GM12878 (cell line): ENCODE results near the gene RIPK3. TPM values are rescaled to one million over a fixed set of nuclear protein-coding genes. Genes with fewer than 3 reads are reported as not detected.

ENCODE experiments used
- ATAC-seq: fragments of 200-7000 bp; cut with Tn5 transposase; 3 replicates; pipeline ENCODE4 v1.9.1; 2020; ENCODE audit warnings: mild to moderate bottlenecking, moderate library complexity
- BruUV-seq: library from RNA; stranded (reverse); fragments of 400-500 nt; replicated peaks from 2 replicates; lab custom pipeline; 2021; lab: Mats Ljungman, UMichigan
- CTCF ChIA-PET: fragments of 300-600 bp; sonication (Branson Sonifier 250); formaldehyde crosslinking; extraction: SDS; loops from one replicate; lab custom pipeline; 2021; ENCODE audit warnings: inconsistent platforms; lab: Yijun Ruan, JAX
- POLR2A ChIA-PET: fragments of 350-600 bp; formaldehyde crosslinking; extraction: SDS; loops from one replicate; lab custom pipeline; 2021; ENCODE audit warnings: inconsistent platforms; lab: Charles Lee
- RAD21 ChIA-PET: fragments of 300-600 bp; sonication (Branson Sonifier 250); formaldehyde crosslinking; loops from one replicate; lab custom pipeline; 2023; ENCODE audit warnings: antibody characterized with exemption; ENCODE audit not compliant: unreplicated experiment; lab: Charles Lee
- SMC1A ChIA-PET: fragments of 300-600 bp; sonication (Branson Sonifier 250); formaldehyde crosslinking; loops from one replicate; lab custom pipeline; 2023; ENCODE audit not compliant: unreplicated experiment, uncharacterized antibody; lab: Charles Lee
- DNase-seq: peaks from one replicate; pipeline ENCODE4 v3.0.0-alpha.2; 2011; ENCODE audit warnings: low read depth, low spot score
- FAIRE-seq: peaks from 3 replicates; lab custom pipeline; 2011; peaks lifted over from hg19 to GRCh38; lab: Jason Lieb, UNC
- H2AFZ ChIP-seq: 2 replicates; pipeline ENCODE4 v1.6.0; 2011; ENCODE audit warnings: low read depth, low read length, control low read depth; ENCODE audit not compliant: control insufficient read depth
- H3K27ac ChIP-seq: 2 replicates; pipeline ENCODE4 v1.5.1; 2011; ENCODE audit warnings: control low read depth; ENCODE audit not compliant: control insufficient read depth, insufficient read depth
- H3K27me3 ChIP-seq, 2 experiments: replicated peaks in 1 of 2; 2 replicates each; pipeline versions ENCODE4 v1.6.0 to v1.6.1; 2011; ENCODE audit warnings: low read length in 1 of 2; ENCODE audit not compliant: control insufficient read depth in 2 of 2, insufficient read depth in 2 of 2
- H3K36me3 ChIP-seq, 2 experiments: 2 replicates each; pipeline ENCODE4 v1.5.1; 2011; ENCODE audit warnings: low read length in 1 of 2; ENCODE audit not compliant: control insufficient read depth in 2 of 2, insufficient read depth in 2 of 2
- H3K4me1 ChIP-seq: 2 replicates; pipeline ENCODE4 v1.6.1; 2011; ENCODE audit warnings: mild to moderate bottlenecking, low read length, moderate library complexity, mixed read lengths; ENCODE audit not compliant: control insufficient read depth, insufficient read depth
- H3K4me2 ChIP-seq: 2 replicates; pipeline ENCODE4 v1.6.0; 2011; ENCODE audit warnings: control low read depth; ENCODE audit not compliant: control insufficient read depth, insufficient read depth
- H3K4me3 ChIP-seq: fragments of 200-600 bp; sonication (generic); 2 replicates; pipeline ENCODE4 v1.5.1; 2016
- H3K79me2 ChIP-seq: 2 replicates; pipeline ENCODE4 v1.6.0; 2011; ENCODE audit warnings: low read length; ENCODE audit not compliant: control insufficient read depth, insufficient read depth
- H3K9ac ChIP-seq: 2 replicates; pipeline ENCODE4 v1.8.0; 2011; ENCODE audit warnings: low read length, control low read depth, mixed read lengths; ENCODE audit not compliant: control insufficient read depth, insufficient read depth
- H3K9me3 ChIP-seq: replicated peaks from 3 replicates; pipeline ENCODE4 v1.5.1; 2011; ENCODE audit warnings: mild to moderate bottlenecking, low read length; ENCODE audit not compliant: control insufficient read depth, insufficient read depth
- H4K20me1 ChIP-seq: 2 replicates; pipeline ENCODE4 v1.6.0; 2011; ENCODE audit not compliant: control insufficient read depth, insufficient read depth
- MEF2A ChIP-seq: IDR thresholded peaks from 2 replicates; pipeline ENCODE4 v1.6.1; 2011; ENCODE audit warnings: low read depth, mild to moderate bottlenecking, low read length, moderate library complexity; ENCODE audit not compliant: insufficient read depth
- MYB ChIP-seq: fragments of 150-350 bp; IDR thresholded peaks from 2 replicates; pipeline ENCODE4 v1.6.1; 2014; ENCODE audit warnings: mild to moderate bottlenecking, low read depth, low read length, borderline replicate concordance
- NBN ChIP-seq: fragments of 450-650 bp; IDR thresholded peaks from 2 replicates; pipeline ENCODE4 v1.6.1; 2016
- NFXL1 ChIP-seq: fragments of 450-650 bp; IDR thresholded peaks from 2 replicates; pipeline ENCODE4 v1.6.1; 2017; ENCODE audit warnings: antibody characterized with exemption, mild to moderate bottlenecking, borderline replicate concordance
- NRF1 ChIP-seq: conservative IDR thresholded peaks from 2 replicates; pipeline ENCODE4 v1.6.1; 2011; ENCODE audit warnings: mild to moderate bottlenecking, low read depth, low read length, improper control_type of control experiment
- RAD21 ChIP-seq: IDR thresholded peaks from 2 replicates; pipeline ENCODE4 v1.6.1; 2011; ENCODE audit warnings: mild to moderate bottlenecking, low read depth, low read length, moderate library complexity; ENCODE audit not compliant: insufficient read depth
- SPI1 ChIP-seq: IDR thresholded peaks from 2 replicates; pipeline ENCODE4 v1.6.1; 2011; ENCODE audit warnings: low read depth, mild to moderate bottlenecking, low read length, moderate library complexity, borderline replicate concordance; ENCODE audit not compliant: insufficient read depth
- WGBS: methylation state at CpG from one replicate; pipeline ENCODE4 v1.1.6; 2016; ENCODE audit warnings: low lambda C conversion rate; ENCODE audit not compliant: insufficient replicate concordance, insufficient coverage; ENCODE audit errors: missing lambda C conversion rate; 5-methylcytosine and 5-hydroxymethylcytosine counted together
- in situ Hi-C: fragments of 300-500 bp; cut with MboI; formaldehyde crosslinking; loops from 9 replicates; pipeline ENCODE4 v1.14.3; 2018; ENCODE audit warnings: mixed read lengths
- intact Hi-C: fragments of 100-400 bp; cut with micrococcal nuclease; formaldehyde crosslinking; loops from one replicate; pipeline ENCODE4 v1.14.2; 2022; ENCODE audit not compliant: unreplicated experiment
- polyA plus RNA-seq, 11 experiments: library from polyadenylated mRNA; depleted of rRNA in 4 of 11; unstranded in 6 of 11; stranded (reverse) in 5 of 11; fragments of >200 nt; fragmentation: Nextera tagmentation in 4 of 11; fragmentation: Illumina TruSeq in 1 of 11; extraction: Ambion mirVana in 4 of 11; extraction: Trizol in 1 of 11; gene quantifications; 1 replicate in 1 of 11; 2 replicates in 10 of 11; pipeline versions ENCODE4 v1.2.1 to v1.2.3, GENCODE V29; 2011 to 2016; ENCODE audit warnings: inconsistent platforms in 2 of 11, missing spikeins in 2 of 11, low read depth in 1 of 11
- total RNA-seq, 4 experiments: library from RNA; depleted of rRNA in 3 of 4; stranded (reverse); fragments of >200 nt in 3 of 4; fragmentation: Illumina TruSeq in 1 of 4; extraction: Trizol in 1 of 4; gene quantifications; 2 replicates each; pipeline versions ENCODE4 v1.2.1 to v1.2.3, GENCODE V29; 2013 to 2021
- TF ChIP-seq, protein P1 (sequence below): IDR thresholded peaks from 2 replicates; pipeline ENCODE4 v1.6.1; 2012; ENCODE audit warnings: mild to moderate bottlenecking, low read depth, low read length

RIPK3 gene
- total and polyA plus RNA-seq, 10 of the 15 experiments (the other 5 are each of a cell fraction or from before 2014, with no cell fraction given): 2.0 to 13.6 (median 8.1) TPM

DNA sequence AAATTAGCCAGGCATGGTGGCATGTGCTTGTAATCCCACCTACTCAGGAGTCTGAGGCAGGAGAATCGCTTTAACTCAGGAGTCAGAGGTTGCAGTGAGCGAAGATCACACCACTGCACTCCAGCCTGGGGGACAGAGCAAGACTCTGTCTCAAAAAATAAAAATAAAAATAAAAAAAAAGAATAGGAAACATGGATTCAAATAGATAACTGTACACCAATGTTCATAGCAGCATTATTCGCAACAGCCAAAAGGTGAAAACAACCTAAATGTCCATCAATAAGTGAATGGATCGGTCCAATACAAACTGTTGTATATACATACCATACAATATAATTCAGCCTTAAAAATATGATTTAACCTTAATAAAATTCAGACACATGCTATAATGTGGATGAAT is 3.1 kb upstream of the RIPK3 start:
- no peak overlapping the region for H3K4me2 ChIP-seq
- ChIA-PET POLR2A (interaction anchor here (4.7 kb wide), 1 partner anchor 88 kb away, joined by 23 read pairs; the partner anchor contains the start of genes CBLN3 and KHNYN), SMC1A (interaction anchor here (1.9 to 7.7 kb wide), 2 partner anchors 89 to 91 kb away, joined by 5 to 73 read pairs; partner anchors contain the start of gene KHNYN), RAD21 (interaction anchor here (0.9 to 5.7 kb wide), 3 partner anchors 10 to 97 kb away, joined by 3 to 45 read pairs (median 4); partner anchors contain the start of genes CBLN3 and KHNYN), CTCF (interaction anchor here (1.0 to 16.6 kb wide), 5 partner anchors 9 to 97 kb away, joined by 3 to 452 read pairs (median 4); partner anchors contain the start of genes CBLN3, KHNYN and SDR39U1)
- peaks cover 6% of the 10 kb centered on the region; the same call in 1 of the 2 replicates for H3K4me1 ChIP-seq
- TF ChIP-seq NRF1 (no peak), SPI1 (no peak), NBN (no peak), NFXL1 (no peak), RAD21 (no peak), MYB (no peak), MEF2A (no peak)
- TF ChIP-seq, protein P1, sequence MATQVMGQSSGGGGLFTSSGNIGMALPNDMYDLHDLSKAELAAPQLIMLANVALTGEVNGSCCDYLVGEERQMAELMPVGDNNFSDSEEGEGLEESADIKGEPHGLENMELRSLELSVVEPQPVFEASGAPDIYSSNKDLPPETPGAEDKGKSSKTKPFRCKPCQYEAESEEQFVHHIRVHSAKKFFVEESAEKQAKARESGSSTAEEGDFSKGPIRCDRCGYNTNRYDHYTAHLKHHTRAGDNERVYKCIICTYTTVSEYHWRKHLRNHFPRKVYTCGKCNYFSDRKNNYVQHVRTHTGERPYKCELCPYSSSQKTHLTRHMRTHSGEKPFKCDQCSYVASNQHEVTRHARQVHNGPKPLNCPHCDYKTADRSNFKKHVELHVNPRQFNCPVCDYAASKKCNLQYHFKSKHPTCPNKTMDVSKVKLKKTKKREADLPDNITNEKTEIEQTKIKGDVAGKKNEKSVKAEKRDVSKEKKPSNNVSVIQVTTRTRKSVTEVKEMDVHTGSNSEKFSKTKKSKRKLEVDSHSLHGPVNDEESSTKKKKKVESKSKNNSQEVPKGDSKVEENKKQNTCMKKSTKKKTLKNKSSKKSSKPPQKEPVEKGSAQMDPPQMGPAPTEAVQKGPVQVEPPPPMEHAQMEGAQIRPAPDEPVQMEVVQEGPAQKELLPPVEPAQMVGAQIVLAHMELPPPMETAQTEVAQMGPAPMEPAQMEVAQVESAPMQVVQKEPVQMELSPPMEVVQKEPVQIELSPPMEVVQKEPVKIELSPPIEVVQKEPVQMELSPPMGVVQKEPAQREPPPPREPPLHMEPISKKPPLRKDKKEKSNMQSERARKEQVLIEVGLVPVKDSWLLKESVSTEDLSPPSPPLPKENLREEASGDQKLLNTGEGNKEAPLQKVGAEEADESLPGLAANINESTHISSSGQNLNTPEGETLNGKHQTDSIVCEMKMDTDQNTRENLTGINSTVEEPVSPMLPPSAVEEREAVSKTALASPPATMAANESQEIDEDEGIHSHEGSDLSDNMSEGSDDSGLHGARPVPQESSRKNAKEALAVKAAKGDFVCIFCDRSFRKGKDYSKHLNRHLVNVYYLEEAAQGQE: no peak
- H3K27ac ChIP-seq: no peak overlapping the region
- no peaks in the 10 kb centered on the region for H3K79me2 ChIP-seq
- no peaks in the 10 kb centered on the region for H3K9me3 ChIP-seq
- intact Hi-C loops (no loop called here), in situ Hi-C loops (no loop called here)
- FAIRE-seq (no peak), DNase-seq (no peak), ATAC-seq (no peak)
- WGBS: 85% methylated on average over 4 of the region's 4 CpGs
- H2AFZ ChIP-seq: no peak overlapping the region
- no peaks in the 10 kb centered on the region; a peak in 1 of 4 replicates for H3K27me3 ChIP-seq
- no peaks in the 10 kb centered on the region for H4K20me1 ChIP-seq
- H3K4me3 ChIP-seq: no peak overlapping the region
- no peaks in the 10 kb centered on the region for H3K36me3 ChIP-seq
- no peak overlapping the region for H3K9ac ChIP-seq
- no TSS peak for BruUV-seq
